SU-DHL-6 (cell line): ENCODE data around the gene RNF126.

ENCODE experiments used
- H2AFZ ChIP-seq: fragments of 200-600 bp; sonication (generic); 2 replicates; pipeline ENCODE4 v1.6.1; 2014; ENCODE audit warnings: low read depth, mild to moderate bottlenecking, moderate library complexity, mixed read lengths, antibody characterized with exemption, low read length; ENCODE audit not compliant: severe bottlenecking
- H3F3A ChIP-seq: fragments of 200-600 bp; shearing (Covaris generic); 2 replicates; pipeline ENCODE4 v1.6.0; 2016; ENCODE audit warnings: antibody characterized with exemption, mild to moderate bottlenecking; ENCODE audit not compliant: insufficient read depth
- H3K27ac ChIP-seq: fragments of 200-600 bp; sonication (generic); 2 replicates; pipeline ENCODE4 v1.5.1; 2016; ENCODE audit warnings: low read depth, mild to moderate bottlenecking, low read length, moderate library complexity, mixed read lengths
- H3K27me3 ChIP-seq: fragments of 200-600 bp; sonication (generic), shearing (Covaris generic); 2 replicates; pipeline ENCODE4 v1.6.0; 2014; ENCODE audit warnings: mild to moderate bottlenecking, low read length
- H3K36me3 ChIP-seq: fragments of 200-600 bp; sonication (generic); 2 replicates; pipeline ENCODE4 v1.6.1; 2014; ENCODE audit warnings: mild to moderate bottlenecking, low read length, mixed read lengths
- H3K4me2 ChIP-seq: fragments of 300-600, 200-600 bp; shearing (Covaris generic), sonication (generic); 2 replicates; pipeline ENCODE4 v1.6.0; 2014; ENCODE audit warnings: low read length, low read depth, mild to moderate bottlenecking; ENCODE audit not compliant: poor library complexity, severe bottlenecking
- H3K4me3 ChIP-seq: fragments of 200-600 bp; sonication (generic); 2 replicates; pipeline ENCODE4 v1.5.1; 2014; ENCODE audit warnings: antibody characterized with exemption, low read length, mild to moderate bottlenecking, mixed read lengths; ENCODE audit not compliant: insufficient read depth, poor library complexity, severe bottlenecking
- H3K79me2 ChIP-seq: fragments of 200-600 bp; sonication (generic); 2 replicates; pipeline ENCODE4 v1.6.1; 2014; ENCODE audit warnings: mild to moderate bottlenecking, low read length, moderate library complexity; ENCODE audit not compliant: insufficient read depth
- H3K9ac ChIP-seq: fragments of 200-600 bp; sonication (generic); 2 replicates; pipeline ENCODE4 v1.7.0; 2014; ENCODE audit warnings: mild to moderate bottlenecking, low read length
- H3K9me2 ChIP-seq: fragments of 200-600 bp; sonication (generic); replicated peaks from 2 replicates; pipeline ENCODE4 v1.6.1; 2014; ENCODE audit warnings: low read length; ENCODE audit not compliant: insufficient read depth
- H3K9me3 ChIP-seq: fragments of 200-600 bp; sonication (generic); 2 replicates; pipeline ENCODE4 v1.6.1; 2014; ENCODE audit warnings: low read length, mixed read lengths; ENCODE audit not compliant: insufficient read depth
- H4K20me1 ChIP-seq: fragments of 200-600 bp; sonication (generic); 2 replicates; pipeline ENCODE4 v1.6.1; 2014; ENCODE audit warnings: low read depth, mild to moderate bottlenecking, antibody characterized with exemption, low read length, moderate library complexity, mixed read lengths
- CTCF ChIP-seq: fragments of 200-600 bp; sonication (generic); IDR thresholded peaks from one replicate; pipeline ENCODE4 v1.5.1; 2017; ENCODE audit warnings: antibody characterized with exemption, mild to moderate bottlenecking, low read length, moderate library complexity; ENCODE audit not compliant: insufficient read depth, poor library complexity, severe bottlenecking
- EZH2phosphoT487 ChIP-seq: fragments of 200-600 bp; sonication (generic), shearing (Covaris generic); conservative IDR thresholded peaks from 2 replicates; pipeline ENCODE4 v1.6.1; 2018; ENCODE audit warnings: mild to moderate bottlenecking, antibody characterized with exemption, low read length, moderate library complexity, mixed read lengths

The RNF126 gene

GRCh38 chr19:660793-661426 lies 2.1 kb downstream of the RNF126 start:
- peaks cover 21% of the 10 kb centered on the region for H3F3A ChIP-seq
- H3K4me3 ChIP-seq = peak overlapping the region; percentile 77
- H3K79me2 ChIP-seq = peaks cover 69% of the 10 kb centered on the region
- no peak overlapping the region for H2AFZ ChIP-seq
- no peaks in the 10 kb centered on the region for H3K27me3 ChIP-seq
- no peaks in the 10 kb centered on the region for H3K9me2 ChIP-seq
- H4K20me1 ChIP-seq = peaks cover 8% of the 10 kb centered on the region
- peak overlapping the region; percentile 98 for H3K9ac ChIP-seq
- TF ChIP-seq CTCF (no peak), EZH2phosphoT487 (no peak)
- no peaks in the 10 kb centered on the region for H3K36me3 ChIP-seq
- H3K4me2 ChIP-seq = peak overlapping the region; percentile 79
- no peaks in the 10 kb centered on the region for H3K9me3 ChIP-seq
- H3K27ac ChIP-seq = peak overlapping the region; percentile 89

GRCh38 chr19:658916-659839 lies 3.8 kb downstream of the RNF126 start:
- TF ChIP-seq EZH2phosphoT487 (no peak), CTCF (no peak)
- no peaks in the 10 kb centered on the region for H3K9me3 ChIP-seq
- H3K4me2 ChIP-seq = peak overlapping the region; percentile 79
- H3K27ac ChIP-seq = peak overlapping the region; percentile 89
- H3F3A ChIP-seq = peaks cover 21% of the 10 kb centered on the region
- peak overlapping the region; percentile 47; the same call in 1 of the 2 replicates for H3K9ac ChIP-seq
- H3K79me2 ChIP-seq = peaks cover 85% of the 10 kb centered on the region
- H3K4me3 ChIP-seq = no peak overlapping the region
- H3K36me3 ChIP-seq = no peaks in the 10 kb centered on the region
- peaks cover 15% of the 10 kb centered on the region for H4K20me1 ChIP-seq
- no peaks in the 10 kb centered on the region for H3K27me3 ChIP-seq
- no peaks in the 10 kb centered on the region for H3K9me2 ChIP-seq
- H2AFZ ChIP-seq = no peak overlapping the region

GRCh38 chr19:658059-658839 lies 4.8 kb downstream of the RNF126 start:
- no peaks in the 10 kb centered on the region for H3K36me3 ChIP-seq
- H3F3A ChIP-seq = peaks cover 21% of the 10 kb centered on the region
- TF ChIP-seq EZH2phosphoT487 (no peak), CTCF (no peak)
- H3K9me3 ChIP-seq = no peaks in the 10 kb centered on the region
- no peaks in the 10 kb centered on the region for H3K27me3 ChIP-seq
- peaks cover 94% of the 10 kb centered on the region for H3K79me2 ChIP-seq
- H3K4me3 ChIP-seq = no peak overlapping the region
- no peak overlapping the region for H2AFZ ChIP-seq
- H3K4me2 ChIP-seq = no peak overlapping the region
- H3K27ac ChIP-seq = no peak overlapping the region
- no peaks in the 10 kb centered on the region for H3K9me2 ChIP-seq
- no peak overlapping the region for H3K9ac ChIP-seq
- peaks cover 19% of the 10 kb centered on the region for H4K20me1 ChIP-seq
